ENCODE results near the gene MAP3K6.

MAP3K6 gene

GRCh38 chr1:27357281-27358037, 9.3 kb downstream of the MAP3K6 start:
- H3K9me3 ChIP-seq (replicated peaks; ENCODE audit: insufficient read depth, low read length) = no peaks in the 10 kb centered on the region
- H3K27me3 ChIP-seq (replicated peaks; ENCODE audit: insufficient read depth, low read length) = peaks cover 17% of the 10 kb centered on the region
- peak overlapping the region; percentile 93 for H3K4me2 ChIP-seq (ENCODE audit: low read depth, low read length)

DNA sequence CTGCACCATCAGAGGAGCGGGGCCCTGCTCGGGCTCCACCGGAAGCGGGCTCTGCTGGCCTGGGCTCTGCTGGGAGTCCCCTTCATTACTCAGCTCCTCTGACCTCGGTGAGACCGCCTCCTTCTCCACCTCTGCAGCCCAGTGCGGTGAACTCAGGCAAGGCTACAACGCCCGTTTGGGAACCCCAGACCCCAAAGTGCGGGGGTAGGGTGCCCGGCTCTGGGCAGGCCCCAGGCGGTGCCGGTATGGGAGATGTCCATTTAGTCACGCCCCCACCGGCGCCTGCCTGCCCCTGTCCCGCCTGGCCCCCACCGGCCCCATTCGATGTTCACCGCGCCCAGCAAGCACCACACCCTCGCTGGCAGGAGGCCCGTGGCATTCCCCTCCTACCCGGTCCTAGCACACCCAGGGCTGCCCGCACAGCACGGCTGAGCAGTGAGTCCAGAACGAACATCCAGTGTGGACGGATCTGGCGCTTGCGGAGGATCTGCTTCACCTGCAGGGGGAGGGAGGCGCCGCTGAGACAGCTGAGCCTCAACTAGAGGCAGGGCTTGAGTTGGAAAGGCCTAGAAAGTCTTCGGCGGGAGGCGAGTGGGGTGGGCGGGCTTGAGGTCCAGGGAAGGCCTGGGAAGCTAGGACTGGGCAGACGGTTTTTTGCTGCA, 10.0 kb downstream of the MAP3K6 start:
- H3K9me3 ChIP-seq (replicated peaks; ENCODE audit: insufficient read depth, low read length) = no peaks in the 10 kb centered on the region
- no peak overlapping the region for H3K4me3 ChIP-seq (ENCODE audit: low read length)
- H3K27ac ChIP-seq (ENCODE audit: low read length) = no peak overlapping the region
- H3K9ac ChIP-seq (ENCODE audit: low read length) = no peak overlapping the region
- H3F3A ChIP-seq (ENCODE audit: insufficient read depth, low read length) = no peaks in the 10 kb centered on the region
- peak overlapping the region; percentile 95; the same call in 1 of the 2 replicates for H2AFZ ChIP-seq (ENCODE audit: low read length)
- no peaks in the 10 kb centered on the region for H3K79me2 ChIP-seq (ENCODE audit: low read length)
- H4K20me1 ChIP-seq (ENCODE audit: insufficient read depth, low read length) = no peaks in the 10 kb centered on the region
- no peaks in the 10 kb centered on the region for H3K36me3 ChIP-seq (replicated peaks; ENCODE audit: insufficient read depth, low read length)
- TF ChIP-seq CTCF (IDR thresholded peaks at IDR 0.05; ENCODE audit: low read length) (no peak), EZH2phosphoT487 (IDR thresholded peaks at IDR 0.05; ENCODE audit: low read length) (no peak), EZH2 (optimal IDR thresholded peaks at IDR 0.05; ENCODE audit: low read depth, low read length) (no peak)
- H3K27me3 ChIP-seq (replicated peaks; ENCODE audit: insufficient read depth, low read length) = peaks cover 17% of the 10 kb centered on the region
- H3K4me2 ChIP-seq (ENCODE audit: low read depth, low read length) = peak overlapping the region; percentile 93
- H3K4me1 ChIP-seq (ENCODE audit: low read length) = no peaks in the 10 kb centered on the region
- no peak for DNase-seq
- no peaks in the 10 kb centered on the region for H3K9me2 ChIP-seq (replicated peaks; ENCODE audit: insufficient read depth, low read length)

More at GRCh38 chr1:27357281-27358037, 9.3 kb downstream of the MAP3K6 start:
- no peaks in the 10 kb centered on the region for H3K79me2 ChIP-seq (ENCODE audit: low read length)
- no peak for TF ChIP-seq EZH2phosphoT487 (IDR thresholded peaks at IDR 0.05; ENCODE audit: low read length)
- TF ChIP-seq CTCF (IDR thresholded peaks at IDR 0.05; ENCODE audit: low read length) = peak; percentile 94
- no peaks in the 10 kb centered on the region for H3K9me2 ChIP-seq (replicated peaks; ENCODE audit: insufficient read depth, low read length)
- 0 out of 2 replicates have a peak overlapping the region, but pooled peaks have one; percentile 22 for H3K9ac ChIP-seq (ENCODE audit: low read length)
- H3K27ac ChIP-seq (ENCODE audit: low read length) = no peak overlapping the region
- peak; percentile 64 for DNase-seq
- peak overlapping the region; percentile 95 for H2AFZ ChIP-seq (ENCODE audit: low read length)
- H3K36me3 ChIP-seq (replicated peaks; ENCODE audit: insufficient read depth, low read length) = no peaks in the 10 kb centered on the region
- H3K4me3 ChIP-seq (ENCODE audit: low read length) = peak overlapping the region; percentile 58
- no peaks in the 10 kb centered on the region for H3F3A ChIP-seq (ENCODE audit: insufficient read depth, low read length)
- no peaks in the 10 kb centered on the region for H4K20me1 ChIP-seq (ENCODE audit: insufficient read depth, low read length)
- no peaks in the 10 kb centered on the region for H3K4me1 ChIP-seq (ENCODE audit: low read length)

DNA sequence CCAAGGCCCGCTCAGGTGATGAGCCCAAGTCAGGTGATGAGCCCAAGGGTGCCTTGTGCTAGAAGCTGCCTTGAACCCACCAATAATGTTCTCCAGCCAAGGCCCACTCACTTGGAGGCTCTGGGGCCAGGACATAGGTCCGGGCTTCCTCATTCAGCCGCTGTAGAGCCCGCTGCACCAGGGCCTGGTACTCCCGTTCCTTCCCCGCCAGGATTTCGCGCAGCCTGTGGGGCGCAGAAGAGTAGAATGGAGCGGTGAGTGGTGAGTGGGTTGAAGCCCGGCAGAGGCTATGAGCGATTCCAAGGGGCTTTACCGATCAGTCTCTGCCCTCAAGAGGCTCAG, 10.5 kb downstream of the MAP3K6 start:
- no peaks in the 10 kb centered on the region for H3K79me2 ChIP-seq (ENCODE audit: low read length)
- no peaks in the 10 kb centered on the region for H3K9me3 ChIP-seq (replicated peaks; ENCODE audit: insufficient read depth, low read length)
- no peaks in the 10 kb centered on the region for H3K4me1 ChIP-seq (ENCODE audit: low read length)
- peaks cover 17% of the 10 kb centered on the region for H3K27me3 ChIP-seq (replicated peaks; ENCODE audit: insufficient read depth, low read length)
- no peak overlapping the region for H3K27ac ChIP-seq (ENCODE audit: low read length)
- no peaks in the 10 kb centered on the region for H3K9me2 ChIP-seq (replicated peaks; ENCODE audit: insufficient read depth, low read length)
- H4K20me1 ChIP-seq (ENCODE audit: insufficient read depth, low read length) = no peaks in the 10 kb centered on the region
- no peak overlapping the region for H3K4me2 ChIP-seq (ENCODE audit: low read depth, low read length)
- H3K9ac ChIP-seq (ENCODE audit: low read length) = no peak overlapping the region
- H3K36me3 ChIP-seq (replicated peaks; ENCODE audit: insufficient read depth, low read length) = no peaks in the 10 kb centered on the region
- H3K4me3 ChIP-seq (ENCODE audit: low read length) = no peak overlapping the region
- no peak for DNase-seq
- H3F3A ChIP-seq (ENCODE audit: insufficient read depth, low read length) = no peaks in the 10 kb centered on the region
- H2AFZ ChIP-seq (ENCODE audit: low read length) = no peak overlapping the region
- no peak for TF ChIP-seq EZH2 (optimal IDR thresholded peaks at IDR 0.05; ENCODE audit: low read depth, low read length)
- TF ChIP-seq EZH2phosphoT487 (IDR thresholded peaks at IDR 0.05; ENCODE audit: low read length) = no peak
- TF ChIP-seq CTCF (IDR thresholded peaks at IDR 0.05; ENCODE audit: low read length) = no peak

All from MM.1S (cell line).